ENCODE data around the gene RAD23B.

Gene RAD23B

GRCh38 chr9:107280543-107280942, 2.5 kb upstream of the RAD23B start:
- 95 to 100% methylated on average over 1 to 2 of the region's 3 CpGs for WGBS, 2 experiments (ENCODE audit: insufficient coverage in 2 of 2)
- Histone ChIP-seq H3K9me3 (ENCODE audit: control insufficient read depth, low read length) (no peaks in the 10 kb centered on the region), H3K36me3 (ENCODE audit: control insufficient read depth, insufficient read depth, low read length) (peaks cover 4% of the 10 kb centered on the region), H3K4me3 (ENCODE audit: extremely low read depth, insufficient read depth, low read length, poor library complexity, severe bottlenecking) (no peak overlapping the region), H3K4me1 (ENCODE audit: control insufficient read depth, insufficient read depth, low read length, poor library complexity, severe bottlenecking) (peaks cover 12% of the 10 kb centered on the region), H3K27ac (ENCODE audit: low read depth, low read length, severe bottlenecking) (no peak overlapping the region)

GRCh38 chr9:107281184-107281583, 1.9 kb upstream of the RAD23B start:
- Histone ChIP-seq H3K27ac (ENCODE audit: low read depth, low read length, severe bottlenecking) (no peak overlapping the region), H3K4me3 (ENCODE audit: extremely low read depth, insufficient read depth, low read length, poor library complexity, severe bottlenecking) (no peak overlapping the region), H3K9me3 (ENCODE audit: control insufficient read depth, low read length) (no peaks in the 10 kb centered on the region), H3K36me3 (ENCODE audit: control insufficient read depth, insufficient read depth, low read length) (peaks cover 4% of the 10 kb centered on the region), H3K4me1 (ENCODE audit: control insufficient read depth, insufficient read depth, low read length, poor library complexity, severe bottlenecking) (peaks cover 14% of the 10 kb centered on the region)
- 82 to 92% methylated on average over 1 of the region's 1 CpG for WGBS, 2 experiments (ENCODE audit: insufficient coverage in 2 of 2)

- 45 to 53% methylated on average over 9 to 11 of the region's 13 CpGs for WGBS, 2 experiments (ENCODE audit: insufficient coverage in 2 of 2)
- H3K27ac ChIP-seq (ENCODE audit: low read depth, low read length, severe bottlenecking) = peak overlapping the region; percentile 78
- H3K4me3 ChIP-seq (ENCODE audit: extremely low read depth, insufficient read depth, low read length, poor library complexity, severe bottlenecking) = peak overlapping the region; percentile 71
- peaks cover 7% of the 10 kb centered on the region for H3K4me1 ChIP-seq (ENCODE audit: control insufficient read depth, insufficient read depth, low read length, poor library complexity, severe bottlenecking)
- peaks cover 4% of the 10 kb centered on the region for H3K36me3 ChIP-seq (ENCODE audit: control insufficient read depth, insufficient read depth, low read length)
- no peaks in the 10 kb centered on the region for H3K9me3 ChIP-seq (ENCODE audit: control insufficient read depth, low read length)
Observed at GRCh38 chr9:107281922-107282667, 984 bp upstream of the RAD23B start.

GRCh38 chr9:107283623-107284616, 841 bp downstream of the RAD23B start:
- Histone ChIP-seq H3K4me3 (ENCODE audit: extremely low read depth, insufficient read depth, low read length, poor library complexity, severe bottlenecking) (peak overlapping the region; percentile 71), H3K27ac (ENCODE audit: low read depth, low read length, severe bottlenecking) (peak overlapping the region; percentile 99), H3K9me3 (ENCODE audit: control insufficient read depth, low read length) (no peaks in the 10 kb centered on the region), H3K4me1 (ENCODE audit: control insufficient read depth, insufficient read depth, low read length, poor library complexity, severe bottlenecking) (peaks cover 8% of the 10 kb centered on the region), H3K36me3 (ENCODE audit: control insufficient read depth, insufficient read depth, low read length) (peaks cover 4% of the 10 kb centered on the region)
- WGBS, 2 experiments (ENCODE audit: insufficient coverage in 2 of 2) = 0 to 1% methylated on average over 43 to 47 of the region's 55 CpGs

GRCh38 chr9:107284636-107285035, 1.6 kb downstream of the RAD23B start:
- H3K9me3 ChIP-seq (ENCODE audit: control insufficient read depth, low read length) = no peaks in the 10 kb centered on the region
- peak overlapping the region; percentile 99 for H3K27ac ChIP-seq (ENCODE audit: low read depth, low read length, severe bottlenecking)
- peaks cover 4% of the 10 kb centered on the region for H3K36me3 ChIP-seq (ENCODE audit: control insufficient read depth, insufficient read depth, low read length)
- peaks cover 8% of the 10 kb centered on the region for H3K4me1 ChIP-seq (ENCODE audit: control insufficient read depth, insufficient read depth, low read length, poor library complexity, severe bottlenecking)
- peak overlapping the region; percentile 71 for H3K4me3 ChIP-seq (ENCODE audit: extremely low read depth, insufficient read depth, low read length, poor library complexity, severe bottlenecking)
- WGBS, 2 experiments (ENCODE audit: insufficient coverage in 2 of 2) = 29% methylated on average over 1 of the region's 6 CpGs; no CpG with 5 or more reads in 1 of the 2 experiments

- peak overlapping the region; percentile 71 for H3K4me3 ChIP-seq (ENCODE audit: extremely low read depth, insufficient read depth, low read length, poor library complexity, severe bottlenecking)
- no peak overlapping the region for H3K27ac ChIP-seq (ENCODE audit: low read depth, low read length, severe bottlenecking)
- H3K4me1 ChIP-seq (ENCODE audit: control insufficient read depth, insufficient read depth, low read length, poor library complexity, severe bottlenecking) = peaks cover 8% of the 10 kb centered on the region
- H3K36me3 ChIP-seq (ENCODE audit: control insufficient read depth, insufficient read depth, low read length) = peaks cover 4% of the 10 kb centered on the region
- WGBS, 2 experiments (ENCODE audit: insufficient coverage in 2 of 2) = 22 to 31% methylated on average over 2 to 4 of the region's 6 CpGs
- no peaks in the 10 kb centered on the region for H3K9me3 ChIP-seq (ENCODE audit: control insufficient read depth, low read length)
Observed at GRCh38 chr9:107285286-107285685, 2.2 kb downstream of the RAD23B start.

- no peaks in the 10 kb centered on the region for H3K9me3 ChIP-seq (ENCODE audit: control insufficient read depth, low read length)
- H3K27ac ChIP-seq (ENCODE audit: low read depth, low read length, severe bottlenecking) = no peak overlapping the region
- H3K4me3 ChIP-seq (ENCODE audit: extremely low read depth, insufficient read depth, low read length, poor library complexity, severe bottlenecking) = peak overlapping the region; percentile 71
- H3K36me3 ChIP-seq (ENCODE audit: control insufficient read depth, insufficient read depth, low read length) = peaks cover 8% of the 10 kb centered on the region
- peaks cover 8% of the 10 kb centered on the region for H3K4me1 ChIP-seq (ENCODE audit: control insufficient read depth, insufficient read depth, low read length, poor library complexity, severe bottlenecking)
- 71 to 78% methylated on average over 2 of the region's 2 CpGs for WGBS, 2 experiments (ENCODE audit: insufficient coverage in 2 of 2)
Observed at GRCh38 chr9:107286057-107286456, 3.0 kb downstream of the RAD23B start.

- Histone ChIP-seq H3K4me3 (ENCODE audit: extremely low read depth, insufficient read depth, low read length, poor library complexity, severe bottlenecking) (no peak overlapping the region), H3K27ac (ENCODE audit: low read depth, low read length, severe bottlenecking) (peak overlapping the region; percentile 31), H3K4me1 (ENCODE audit: control insufficient read depth, insufficient read depth, low read length, poor library complexity, severe bottlenecking) (peaks cover 8% of the 10 kb centered on the region), H3K9me3 (ENCODE audit: control insufficient read depth, low read length) (no peaks in the 10 kb centered on the region), H3K36me3 (ENCODE audit: control insufficient read depth, insufficient read depth, low read length) (peaks cover 15% of the 10 kb centered on the region)
- 38 to 43% methylated on average over 1 of the region's 1 CpG for WGBS, 2 experiments (ENCODE audit: insufficient coverage in 2 of 2)
Observed at GRCh38 chr9:107288701-107289100, 5.6 kb downstream of the RAD23B start.

- H3K27ac ChIP-seq (ENCODE audit: low read depth, low read length, severe bottlenecking) = no peak overlapping the region
- H3K4me3 ChIP-seq (ENCODE audit: extremely low read depth, insufficient read depth, low read length, poor library complexity, severe bottlenecking) = no peak overlapping the region
- peaks cover 11% of the 10 kb centered on the region for H3K36me3 ChIP-seq (ENCODE audit: control insufficient read depth, insufficient read depth, low read length)
- WGBS, 2 experiments (ENCODE audit: insufficient coverage in 2 of 2) = 89 to 100% methylated on average over 3 to 5 of the region's 7 CpGs
- no peaks in the 10 kb centered on the region for H3K9me3 ChIP-seq (ENCODE audit: control insufficient read depth, low read length)
- peaks cover 8% of the 10 kb centered on the region for H3K4me1 ChIP-seq (ENCODE audit: control insufficient read depth, insufficient read depth, low read length, poor library complexity, severe bottlenecking)
Observed at GRCh38 chr9:107290619-107291018, 7.5 kb downstream of the RAD23B start.

GRCh38 chr9:107292821-107293542, 9.9 kb downstream of the RAD23B start:
- Histone ChIP-seq H3K4me3 (ENCODE audit: extremely low read depth, insufficient read depth, low read length, poor library complexity, severe bottlenecking) (no peak overlapping the region), H3K36me3 (ENCODE audit: control insufficient read depth, insufficient read depth, low read length) (peaks cover 15% of the 10 kb centered on the region), H3K9me3 (ENCODE audit: control insufficient read depth, low read length) (no peaks in the 10 kb centered on the region), H3K27ac (ENCODE audit: low read depth, low read length, severe bottlenecking) (no peak overlapping the region), H3K4me1 (ENCODE audit: control insufficient read depth, insufficient read depth, low read length, poor library complexity, severe bottlenecking) (peaks cover 4% of the 10 kb centered on the region)
- WGBS, 2 experiments (ENCODE audit: insufficient coverage in 2 of 2) = no CpG with 5 or more reads among the region's 1 CpG

All from mesodermal cell (in vitro differentiated cells).